Ishikawa (cell line): ENCODE data around the gene ATP2C1.

Experiments used
- CEBPB ChIP-seq: IDR thresholded peaks from 2 replicates; pipeline ENCODE4 v1.6.1; 2012
- EGR1 ChIP-seq: IDR thresholded peaks from 2 replicates; pipeline ENCODE4 v1.6.1; 2012
- EP300 ChIP-seq: IDR thresholded peaks from 2 replicates; pipeline ENCODE4 v1.6.1; 2012; ENCODE audit warnings: borderline replicate concordance
- MAX ChIP-seq: IDR thresholded peaks from 2 replicates; pipeline ENCODE4 v1.6.1; 2012
- NFIC ChIP-seq: IDR thresholded peaks from 2 replicates; pipeline ENCODE4 v1.6.1; 2012
- REST ChIP-seq: IDR thresholded peaks from 2 replicates; pipeline ENCODE4 v1.6.1; 2012; ENCODE audit warnings: low read depth, mild to moderate bottlenecking
- TAF1 ChIP-seq: IDR thresholded peaks from 2 replicates; pipeline ENCODE4 v1.6.1; 2012; ENCODE audit warnings: low read depth, mild to moderate bottlenecking
- TCF12 ChIP-seq: IDR thresholded peaks from 2 replicates; pipeline ENCODE4 v1.6.1; 2012; ENCODE audit warnings: low read depth
- TEAD4 ChIP-seq: IDR thresholded peaks from 2 replicates; pipeline ENCODE4 v1.6.1; 2012
- USF1 ChIP-seq: IDR thresholded peaks from 2 replicates; pipeline ENCODE4 v1.6.1; 2012
- YY1 ChIP-seq: IDR thresholded peaks from 2 replicates; pipeline ENCODE4 v1.6.1; 2012; ENCODE audit warnings: low read depth

GRCh38 chr3:131038326-131038725 lies 144.4 kb downstream of the ATP2C1 start:
- TF ChIP-seq EP300 (no peak), MAX (no peak), TEAD4 (no peak), TAF1 (no peak), TCF12 (no peak), EGR1 (no peak), REST (no peak), CEBPB (no peak), YY1 (no peak), USF1 (no peak), NFIC (no peak)
